Endothelial cell of umbilical vein (primary cell): Measurements from ENCODE around the gene AXDND1. TPM values are rescaled to one million over a fixed set of nuclear protein-coding genes. Genes with fewer than 3 reads are reported as not detected.

ENCODE experiments used
- Bru-seq: library from RNA; stranded (reverse); fragments of 400-500 nt; gene quantifications from one replicate; lab custom pipeline; 2021; lab: Mats Ljungman, UMichigan
- BruChase-seq, 2 experiments: library from RNA; stranded (reverse); fragments of 400-500 nt; gene quantifications; one replicate each; lab custom pipeline; 2021; lab: Mats Ljungman, UMichigan
- BruUV-seq: library from RNA; stranded (reverse); fragments of 400-500 nt; replicated peaks from 2 replicates; lab custom pipeline; 2021; lab: Mats Ljungman, UMichigan
- CTCF ChIA-PET: fragments of 300-600, 350-600 bp; sonication (Branson Sonifier 250); formaldehyde crosslinking; loops from one replicate; lab custom pipeline; 2021; ENCODE audit warnings: antibody characterized with exemption, inconsistent platforms; lab: Charles Lee
- POLR2A ChIA-PET: fragments of 300-600, 350-600 bp; sonication (Branson Sonifier 250); formaldehyde crosslinking; loops from one replicate; lab custom pipeline; 2021; ENCODE audit warnings: antibody characterized with exemption, inconsistent platforms; lab: Charles Lee
- DNase-seq: peaks from one replicate; pipeline ENCODE4 v3.0.0-alpha.2; 2011; ENCODE audit warnings: low read depth, low spot score
- FAIRE-seq: peaks from 2 replicates; lab custom pipeline; 2011; peaks lifted over from hg19 to GRCh38; lab: Jason Lieb, UNC
- H2AFZ ChIP-seq: 2 replicates; pipeline ENCODE4 v1.6.0; 2012; ENCODE audit warnings: low read depth, low read length, control low read depth, inconsistent platforms
- H3K27ac ChIP-seq: 2 replicates; pipeline ENCODE4 v1.5.1; 2011; ENCODE audit warnings: low read depth, mild to moderate bottlenecking, control low read depth, low read length, moderate library complexity; ENCODE audit not compliant: insufficient read depth
- H3K27me3 ChIP-seq, 2 experiments: 2 replicates each; pipeline versions ENCODE4 v1.6.0 to v1.6.1; 2011; ENCODE audit warnings: low read length in 2 of 2, mixed read lengths in 1 of 2; ENCODE audit not compliant: control insufficient read depth in 2 of 2, insufficient read depth in 2 of 2
- H3K36me3 ChIP-seq, 2 experiments: 2 replicates in 1 of 2; 3 replicates in 1 of 2; pipeline ENCODE4 v1.5.1; 2011; ENCODE audit warnings: low read length in 2 of 2, mild to moderate bottlenecking in 1 of 2, moderate library complexity in 1 of 2; ENCODE audit not compliant: control insufficient read depth in 2 of 2, insufficient read depth in 2 of 2; ENCODE audit errors: extremely low read depth in 1 of 2
- H3K4me1 ChIP-seq: 3 replicates; pipeline ENCODE4 v1.5.1; 2011; ENCODE audit warnings: mild to moderate bottlenecking, low read length; ENCODE audit not compliant: control insufficient read depth, insufficient read depth; ENCODE audit errors: extremely low read depth
- H3K4me2 ChIP-seq: 2 replicates; pipeline ENCODE4 v1.6.1; 2011; ENCODE audit warnings: low read length, control low read depth, mixed read lengths; ENCODE audit not compliant: insufficient read depth
- H3K4me3 ChIP-seq, 3 experiments: fragments of 200-600 bp in 1 of 3; sonication (generic), shearing (Covaris generic) in 1 of 3; replicated peaks in 1 of 3; 2 replicates each; pipeline ENCODE4 v1.5.1; 2011 to 2016; ENCODE audit warnings: control low read depth in 3 of 3, low read length in 3 of 3, mild to moderate bottlenecking in 2 of 3, inconsistent platforms in 1 of 3, low read depth in 1 of 3, moderate library complexity in 1 of 3; ENCODE audit not compliant: insufficient read depth in 1 of 3
- H3K79me2 ChIP-seq: 2 replicates; pipeline ENCODE4 v1.6.0; 2012; ENCODE audit warnings: low read length, inconsistent platforms; ENCODE audit not compliant: control insufficient read depth, insufficient read depth
- H3K9ac ChIP-seq: replicated peaks from 2 replicates; pipeline ENCODE3; 2011; ENCODE audit warnings: low read length, control low read depth; ENCODE audit not compliant: insufficient read depth; ENCODE audit errors: extremely low read depth
- H3K9me1 ChIP-seq: replicated peaks from 3 replicates; pipeline ENCODE4 v1.6.0; 2011; ENCODE audit warnings: mild to moderate bottlenecking, low read length; ENCODE audit not compliant: control insufficient read depth, insufficient read depth; ENCODE audit errors: extremely low read depth
- H3K9me3 ChIP-seq: replicated peaks from 2 replicates; pipeline ENCODE4 v1.5.1; 2012; ENCODE audit warnings: low read length, inconsistent platforms; ENCODE audit not compliant: control insufficient read depth, insufficient read depth
- H4K20me1 ChIP-seq: replicated peaks from 2 replicates; pipeline ENCODE3; 2011; ENCODE audit warnings: mild to moderate bottlenecking, low read length; ENCODE audit not compliant: control insufficient read depth, insufficient read depth; ENCODE audit errors: extremely low read depth
- CTCF ChIP-seq, 2 donors: IDR thresholded peaks; 1 replicate in 1 of 2; 2 replicates in 1 of 2; pipeline ENCODE4 v1.5.1; 2011; ENCODE audit warnings: low read length in 2 of 2, mild to moderate bottlenecking in 2 of 2, moderate library complexity in 2 of 2, control low read depth in 1 of 2, inconsistent platforms in 1 of 2, low read depth in 1 of 2; ENCODE audit not compliant: insufficient read depth in 1 of 2; ENCODE audit errors: extremely low read depth in 1 of 2
- GATA2 ChIP-seq: IDR thresholded peaks from 2 replicates; pipeline ENCODE4 v1.7.0; 2011; ENCODE audit warnings: low read depth, mild to moderate bottlenecking, moderate library complexity, mixed read lengths, low read length; ENCODE audit not compliant: insufficient read length, insufficient read depth
- MYC ChIP-seq: IDR thresholded peaks from one replicate; pipeline ENCODE4 v1.6.1; 2011; ENCODE audit warnings: mild to moderate bottlenecking, low read depth, low read length
- POLR2A ChIP-seq: IDR thresholded peaks from 2 replicates; pipeline ENCODE4 v1.6.1; 2012; ENCODE audit warnings: low read depth, mild to moderate bottlenecking, control low read depth, low read length
- POLR2AphosphoS5 ChIP-seq: IDR thresholded peaks from 2 replicates; pipeline ENCODE4 v1.6.1; 2012; ENCODE audit warnings: low read depth, mild to moderate bottlenecking, control low read depth, low read length, moderate library complexity; ENCODE audit not compliant: insufficient read depth
- dilution Hi-C: fragments of 300-500 bp; cut with MboI; formaldehyde crosslinking; loops from one replicate; pipeline ENCODE4 v1.15.0; 2019; ENCODE audit warnings: low sequenced_read_pairs; ENCODE audit not compliant: extremely low pct_ligation_motif_present
- intact Hi-C: fragments of 100-400 bp; cut with micrococcal nuclease; formaldehyde crosslinking; loops from one replicate; pipeline ENCODE4 v1.10.0; 2022
- long read RNA-seq: library from polyadenylated mRNA; stranded (forward); transcript quantifications from one replicate; pipeline ENCODE4 v2.0.0, GENCODE V29; 2021
- polyA minus RNA-seq, 3 experiments: library from RNA; depleted of rRNA, polyadenylated mRNA; stranded (reverse); fragments of >200 nt; gene quantifications; 1 replicate in 1 of 3; 2 replicates in 2 of 3; pipeline ENCODE4 v1.2.3, GENCODE V29; 2011
- polyA plus RNA-seq, 4 experiments: library from polyadenylated mRNA; depleted of rRNA in 3 of 4; stranded (reverse) in 3 of 4; unstranded in 1 of 4; fragments of >200 nt; gene quantifications; 2 replicates each; pipeline versions ENCODE4 v1.2.1 to v1.2.3, GENCODE V29; 2011 to 2012; ENCODE audit warnings: missing spikeins in 1 of 4
- total RNA-seq: library from RNA; stranded (reverse); gene quantifications from 2 replicates; pipeline ENCODE4 v1.2.3, GENCODE V29; 2021

AXDND1 gene
- 0.67 TPM in 1 of 2 replicates, not detected in the other for total RNA-seq
- 0.11 and 0.17 TPM in 2 replicates for polyA plus RNA-seq
- polyA plus RNA-seq (2011; cell fraction: cytosol; rRNA removed) = 0.03 TPM in 1 of 2 replicates, not detected in the other
- polyA plus RNA-seq (2011; cell fraction: nucleus; rRNA removed) = 1.3 and 1.9 TPM in 2 replicates
- polyA plus RNA-seq (2012) = not detected in 2 replicates
- polyA minus RNA-seq = 0.95 and 2.4 TPM in 2 replicates
- not detected for polyA minus RNA-seq (2011; cell fraction: cytosol; rRNA and poly(A)+ RNA removed)
- 2.2 and 4.0 TPM in 2 replicates for polyA minus RNA-seq (2011; cell fraction: nucleus; rRNA and poly(A)+ RNA removed)
- Bru-seq, nascent RNA = percentile 16 among the genes with signal in this experiment
- percentile 13 among the genes with signal in this experiment for BruChase-seq, experiment 1, labeled RNA remaining after a 6-hour chase
- BruChase-seq, experiment 2, labeled RNA remaining after a 2-hour chase = percentile 15 among the genes with signal in this experiment
- long read RNA-seq, partial matches to known transcripts = 1 of 1 reads
- long read RNA-seq, other reads (novel, unspliced or antisense) = 0 of 1 reads

- no peaks in the 10 kb centered on the region for H4K20me1 ChIP-seq
- peak within 1 kb of the TSS; percentile 99 for H3K9ac ChIP-seq
- CTCF ChIA-PET = interaction anchor here (0.5 to 1.6 kb wide), 7 partner anchors 8 to 449 kb away, joined by 3 to 8 read pairs (median 4); partner anchors contain the start of genes SOAT1 and TOR3A
- H3K27ac ChIP-seq = peak within 1 kb of the TSS; percentile 97
- no peaks in the 10 kb centered on the region for H3K9me3 ChIP-seq
- dilution Hi-C loops (no loop called here), intact Hi-C loops (loop anchor here (1.0 to 5.0 kb wide), 6 partner anchors 73 to 823 kb away; partner anchors contain the start of genes FAM20B and SOAT1)
- no peaks in the 10 kb centered on the region for H3K9me1 ChIP-seq
- DNase-seq (peak; percentile 86), FAIRE-seq (peak; percentile 93)
- POLR2A ChIA-PET = interaction anchor here (0.6 kb wide), 1 partner anchor 308 kb away, joined by 5 read pairs; no protein-coding TSS in a partner anchor
- BruUV-seq = TSS peak; percentile 81
- TF ChIP-seq CTCF (IDR thresholded peaks at IDR 0.05; ENCODE audit: extremely low read depth in 1 of 2, insufficient read depth in 1 of 2, low read depth in 1 of 2, low read length in 2 of 2) = no peak
- no peak for TF ChIP-seq MYC
- TF ChIP-seq POLR2AphosphoS5 = peak; percentile 22
- TF ChIP-seq GATA2 = no peak
- TF ChIP-seq POLR2A = peak; percentile 32
- peak within 1 kb of the TSS; percentile 79 to 85 (median 80) for H3K4me3 ChIP-seq
- peak within 1 kb of the TSS; percentile 97 for H2AFZ ChIP-seq
- no peaks in the 10 kb centered on the region for H3K79me2 ChIP-seq
- H3K36me3 ChIP-seq = no peaks in the 10 kb centered on the region
- peaks cover 4% of the 10 kb centered on the region for H3K4me1 ChIP-seq
- peaks cover 0 to 1% of the 10 kb centered on the region in 2 experiments for H3K27me3 ChIP-seq
- peak within 1 kb of the TSS; percentile 83 for H3K4me2 ChIP-seq
Observed at GRCh38 chr1:179365342-179366092, at the start of gene AXDND1. Gene AXDND1, plus strand, starts transcription at chr1:179365971. Its CDS starts 539 bp downstream, at chr1:179366510.
